Stromal cell of bone marrow (primary cell): Measurements from ENCODE around the gene STUB1.

Source experiments
- DNase-seq: peaks from one replicate; pipeline ENCODE4 v3.0.0-alpha.2; 2012; ENCODE audit warnings: low read depth

Gene STUB1

DNA sequence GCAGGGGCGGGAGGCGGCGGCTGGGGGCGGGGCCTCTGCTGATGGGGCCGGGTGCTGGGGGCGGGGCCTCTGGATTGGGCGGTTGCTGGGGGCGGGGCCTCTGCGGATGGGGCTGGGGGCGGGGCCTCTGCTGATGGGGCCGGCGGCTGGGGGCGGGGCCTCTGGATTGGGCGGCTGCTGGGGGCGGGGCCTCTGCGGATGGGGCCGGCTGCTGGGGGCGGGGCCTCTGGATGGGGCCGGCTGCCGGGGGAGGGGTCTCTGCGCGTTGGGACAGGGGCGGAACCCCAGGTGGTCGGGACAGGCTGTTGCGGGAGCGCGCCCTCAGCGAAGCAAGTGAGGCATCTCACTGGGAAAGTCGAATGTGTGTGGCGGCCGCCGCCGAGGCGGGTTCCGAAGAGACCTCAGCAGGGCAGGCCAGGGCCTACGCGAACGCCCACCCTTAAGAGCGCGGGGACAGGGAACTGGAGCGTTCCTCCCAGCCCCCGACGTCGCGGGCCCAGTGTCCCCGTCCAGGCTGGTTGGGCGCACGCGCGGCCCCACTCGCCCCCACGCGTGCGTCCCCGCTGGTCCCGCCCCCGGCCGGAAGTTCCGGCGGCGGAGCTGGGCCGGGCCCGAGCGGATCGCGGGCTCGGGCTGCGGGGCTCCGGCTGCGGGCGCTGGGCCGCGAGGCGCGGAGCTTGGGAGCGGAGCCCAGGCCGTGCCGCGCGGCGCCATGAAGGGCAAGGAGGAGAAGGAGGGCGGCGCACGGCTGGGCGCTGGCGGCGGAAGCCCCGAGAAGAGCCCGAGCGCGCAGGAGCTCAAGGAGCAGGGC is at the start of gene STUB1:
Gene STUB1 (plus strand): TSS at position 597 of the 811 bp plus-strand sequence. CDS start 116 bp downstream, at position 713.
- DNase-seq = peak; percentile 68

GRCh38 chr16:630815-631405 is 49.3 kb upstream of the STUB1 start, which contains the start of gene WFIKKN1:
Gene WFIKKN1, plus strand, starts transcription at chr16:630985. Its CDS starts 269 bp downstream, at chr16:631254.
- DNase-seq = no peak

DNA sequence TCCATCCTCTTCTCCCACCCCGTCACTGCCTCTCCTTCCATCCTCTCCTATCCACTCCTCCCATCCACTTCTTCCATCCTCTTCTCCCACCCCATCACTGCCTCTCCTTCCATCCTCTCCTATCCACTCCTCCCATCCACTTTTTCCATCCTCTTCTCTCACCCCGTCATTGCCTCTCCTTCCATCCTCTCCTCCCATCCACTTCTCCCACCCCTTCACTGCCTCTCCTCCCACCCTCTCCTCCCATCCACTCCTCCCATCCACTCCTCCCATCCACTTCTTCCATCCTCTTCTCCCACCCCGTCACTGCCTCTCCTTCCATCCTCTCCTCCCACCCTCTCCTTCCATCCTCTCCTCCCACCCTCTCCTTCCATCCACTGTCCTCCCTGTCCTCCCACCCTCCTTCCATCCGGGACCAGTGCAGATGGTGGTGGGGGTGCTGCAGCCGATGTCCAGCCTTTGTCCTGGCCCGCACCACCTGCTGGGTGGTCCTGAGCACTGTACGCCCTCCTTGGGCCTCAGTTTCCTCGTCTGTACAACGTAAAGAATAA is 48.3 kb upstream of the STUB1 start:
- DNase-seq = no peak

GRCh38 chr16:632486-633335 is 47.5 kb upstream of the STUB1 start:
- no peak for DNase-seq

DNA sequence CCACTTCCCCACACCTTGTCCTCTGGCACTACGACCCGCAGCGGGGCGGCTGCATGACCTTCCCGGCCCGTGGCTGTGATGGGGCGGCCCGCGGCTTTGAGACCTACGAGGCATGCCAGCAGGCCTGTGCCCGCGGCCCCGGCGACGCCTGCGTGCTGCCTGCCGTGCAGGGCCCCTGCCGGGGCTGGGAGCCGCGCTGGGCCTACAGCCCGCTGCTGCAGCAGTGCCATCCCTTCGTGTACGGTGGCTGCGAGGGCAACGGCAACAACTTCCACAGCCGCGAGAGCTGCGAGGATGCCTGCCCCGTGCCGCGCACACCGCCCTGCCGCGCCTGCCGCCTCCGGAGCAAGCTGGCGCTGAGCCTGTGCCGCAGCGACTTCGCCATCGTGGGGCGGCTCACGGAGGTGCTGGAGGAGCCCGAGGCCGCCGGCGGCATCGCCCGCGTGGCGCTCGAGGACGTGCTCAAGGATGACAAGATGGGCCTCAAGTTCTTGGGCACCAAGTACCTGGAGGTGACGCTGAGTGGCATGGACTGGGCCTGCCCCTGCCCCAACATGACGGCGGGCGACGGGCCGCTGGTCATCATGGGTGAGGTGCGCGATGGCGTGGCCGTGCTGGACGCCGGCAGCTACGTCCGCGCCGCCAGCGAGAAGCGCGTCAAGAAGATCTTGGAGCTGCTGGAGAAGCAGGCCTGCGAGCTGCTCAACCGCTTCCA is 46.7 kb upstream of the STUB1 start:
- no peak for DNase-seq

DNA sequence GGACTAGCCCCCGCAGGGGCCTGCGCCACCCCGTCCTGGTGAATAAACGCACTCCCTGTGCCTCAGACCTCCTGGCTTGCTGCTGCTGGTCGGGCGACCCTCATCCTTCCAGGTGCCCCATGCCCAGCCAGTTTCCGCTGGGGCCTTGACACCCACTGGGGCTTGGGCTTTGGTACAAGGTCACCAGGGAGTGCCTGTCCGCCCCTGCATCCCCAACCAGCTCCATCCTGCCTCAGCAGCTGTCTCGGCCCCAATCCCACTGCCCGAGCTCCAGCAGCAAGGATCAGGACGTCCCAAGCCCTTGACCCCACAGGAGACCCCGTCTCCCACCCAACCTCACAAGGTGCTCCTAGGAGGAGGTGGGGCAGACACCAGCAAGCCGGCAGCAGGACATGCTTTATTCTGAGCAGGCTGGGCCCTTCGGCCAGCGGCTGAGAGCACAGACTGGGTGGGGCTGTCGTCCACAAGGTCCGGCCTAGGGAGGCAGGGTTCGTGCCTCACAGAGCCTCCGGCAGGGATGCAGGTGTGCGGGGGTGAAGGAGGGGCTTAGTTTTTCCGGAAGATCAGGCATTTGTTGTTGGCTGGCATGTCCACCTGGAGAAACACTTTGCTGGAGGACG is 46.0 kb upstream of the STUB1 start:
- no peak for DNase-seq

- no peak for DNase-seq
Observed at GRCh38 chr16:634996-635395, 45.2 kb upstream of the STUB1 start.

GRCh38 chr16:635573-636205 is 44.5 kb upstream of the STUB1 start:
- no peak for DNase-seq

GRCh38 chr16:636206-637080 is 43.8 kb upstream of the STUB1 start, which contains the start of gene METTL26:
Gene METTL26, minus strand, starts transcription at chr16:636305. Its CDS starts 15 bp downstream, at chr16:636290.
- DNase-seq = peak; percentile 90

- DNase-seq = peak; percentile 73
Observed at GRCh38 chr16:637081-638018, 42.9 kb upstream of the STUB1 start.

- DNase-seq = no peak
Observed at GRCh38 chr16:638034-638543, 42.1 kb upstream of the STUB1 start.

- DNase-seq = no peak
Observed at GRCh38 chr16:638836-639235, 41.4 kb upstream of the STUB1 start.

- no peak for DNase-seq
Observed at GRCh38 chr16:640614-641013, 39.6 kb upstream of the STUB1 start.

- DNase-seq = peak; percentile 40
Observed at GRCh38 chr16:641326-642188, 38.7 kb upstream of the STUB1 start, which contains the start of gene MCRIP2. Gene MCRIP2, plus strand, starts transcription at chr16:641828. Its CDS starts 164 bp downstream, at chr16:641992.

GRCh38 chr16:642189-643049 is 37.8 kb upstream of the STUB1 start:
- DNase-seq = no peak

DNA sequence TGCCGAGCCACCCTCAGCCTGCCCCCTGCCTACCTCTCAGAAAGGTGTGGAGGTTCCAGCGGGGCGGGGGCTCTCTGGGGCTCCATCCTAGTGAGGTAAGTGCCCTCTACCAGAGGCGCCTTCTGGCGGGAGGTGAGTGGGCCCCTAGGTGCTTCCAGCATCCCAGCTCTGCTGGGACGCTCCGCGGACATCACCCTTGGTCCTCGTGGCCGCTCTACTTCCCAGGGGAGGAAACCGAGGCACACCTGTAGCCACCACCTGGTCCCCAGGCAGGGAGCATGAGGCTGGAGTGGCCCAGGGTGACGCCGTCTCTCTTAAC is 37.2 kb upstream of the STUB1 start:
- no peak for DNase-seq
